ENCODE measurements around the gene RNF113A.
"Not testable (repeated sequence)": the region's sequence is repeated elsewhere in the genome, so short reads cannot be mapped to it uniquely, and the experiment has no call there.

The RNF113A gene

GRCh38 chrX:119826399-119826959, 45.1 kb downstream of the RNF113A start:
- Histone ChIP-seq H3K27me3 (ENCODE audit: insufficient read depth, low read length) (no peaks in the 10 kb centered on the region), H3K4me1 (ENCODE audit: insufficient read depth, low read length) (no peaks in the 10 kb centered on the region), H3K4me3 (ENCODE audit: low read length) (no peak overlapping the region), H3K9me3 (ENCODE audit: insufficient read depth, low read depth, low read length) (no peaks in the 10 kb centered on the region), H3K9ac (ENCODE audit: low read depth, low read length) (no peak overlapping the region), H3K36me3 (ENCODE audit: insufficient read depth, low read length) (peaks cover 17% of the 10 kb centered on the region), H3K27ac (ENCODE audit: low read depth, low read length) (no peak overlapping the region)
- WGBS = 83% methylated on average over 7 of the region's 7 CpGs

- not testable (repeated sequence) for H3K9ac ChIP-seq (ENCODE audit: low read depth, low read length); H3K4me3 ChIP-seq (ENCODE audit: low read length); H3K27ac ChIP-seq (ENCODE audit: low read depth, low read length); H3K36me3 ChIP-seq (ENCODE audit: insufficient read depth, low read length); H3K27me3 ChIP-seq (ENCODE audit: insufficient read depth, low read length); H3K4me1 ChIP-seq (ENCODE audit: insufficient read depth, low read length); H3K9me3 ChIP-seq (ENCODE audit: insufficient read depth, low read depth, low read length)
- no CpG with 5 or more reads among the region's 5 CpGs for WGBS
These were observed 47.3 kb downstream of the RNF113A start for GRCh38 chrX:119824221-119824620.

- not testable (repeated sequence) for H3K27me3 ChIP-seq (ENCODE audit: insufficient read depth, low read length); H3K4me1 ChIP-seq (ENCODE audit: insufficient read depth, low read length); H3K4me3 ChIP-seq (ENCODE audit: low read length); H3K36me3 ChIP-seq (ENCODE audit: insufficient read depth, low read length); H3K9me3 ChIP-seq (ENCODE audit: insufficient read depth, low read depth, low read length); H3K9ac ChIP-seq (ENCODE audit: low read depth, low read length); H3K27ac ChIP-seq (ENCODE audit: low read depth, low read length)
- 90% methylated on average over 2 of the region's 3 CpGs for WGBS
These were observed 49.8 kb downstream of the RNF113A start for GRCh38 chrX:119821703-119822102.
